ENCODE data around the gene SLC2A2. TPM values are rescaled to one million over a fixed set of nuclear protein-coding genes. Genes with fewer than 3 reads are reported as not detected.

The SLC2A2 gene
- total RNA-seq, 2 experiments from 2014 or later = not detected

GRCh38 chr3:171013822-171014748 is 12.4 kb downstream of the SLC2A2 start:
- ATAC-seq (no peak), DNase-seq (no peak)
- Mint-ChIP-seq H3K36me3 (no peaks in the 10 kb centered on the region), H3K4me3 (no peak overlapping the region), H3K27me3 (peaks cover 37% of the 10 kb centered on the region), H3K27ac (no peak overlapping the region), H3K9me3 (ENCODE audit: low read depth) (no peaks in the 10 kb centered on the region), H3K4me1 (no peaks in the 10 kb centered on the region)
- CTCF ChIA-PET = no interaction called here

- no peak for ATAC-seq
- no peak overlapping the region for H3K27ac Mint-ChIP-seq
- H3K4me1 Mint-ChIP-seq = no peaks in the 10 kb centered on the region
- H3K9me3 Mint-ChIP-seq (ENCODE audit: low read depth) = no peaks in the 10 kb centered on the region
- H3K36me3 Mint-ChIP-seq = no peaks in the 10 kb centered on the region
- CTCF ChIA-PET = no interaction called here
- H3K27me3 Mint-ChIP-seq = peaks cover 23% of the 10 kb centered on the region
- DNase-seq = no peak
- H3K4me3 Mint-ChIP-seq = no peak overlapping the region
Measured at GRCh38 chr3:171011873-171012336, 14.6 kb downstream of the SLC2A2 start.

GRCh38 chr3:171011109-171011872 is 15.2 kb downstream of the SLC2A2 start:
- ATAC-seq = no peak
- no peaks in the 10 kb centered on the region for H3K9me3 Mint-ChIP-seq (ENCODE audit: low read depth)

GRCh38 chr3:171007316-171007715 is 19.2 kb downstream of the SLC2A2 start:
- peaks cover 13% of the 10 kb centered on the region for H3K27me3 Mint-ChIP-seq
- H3K4me3 Mint-ChIP-seq = no peak overlapping the region
- no peaks in the 10 kb centered on the region for H3K36me3 Mint-ChIP-seq
- ATAC-seq (no peak), DNase-seq (no peak)
- CTCF ChIA-PET = no interaction called here
- H3K27ac Mint-ChIP-seq = no peak overlapping the region
- no peaks in the 10 kb centered on the region for H3K9me3 Mint-ChIP-seq (ENCODE audit: low read depth)
- no peaks in the 10 kb centered on the region for H3K4me1 Mint-ChIP-seq

More at GRCh38 chr3:171011109-171011872, 15.2 kb downstream of the SLC2A2 start:
- DNase-seq = no peak
- H3K27ac Mint-ChIP-seq = no peak overlapping the region
- peaks cover 23% of the 10 kb centered on the region for H3K27me3 Mint-ChIP-seq
- no peaks in the 10 kb centered on the region for H3K36me3 Mint-ChIP-seq
- no peak overlapping the region for H3K4me3 Mint-ChIP-seq
- no peaks in the 10 kb centered on the region for H3K4me1 Mint-ChIP-seq
- CTCF ChIA-PET = no interaction called here

GRCh38 chr3:171005648-171006047 is 20.9 kb downstream of the SLC2A2 start:
- CTCF ChIA-PET = no interaction called here
- Mint-ChIP-seq H3K27ac (no peak overlapping the region), H3K27me3 (peaks cover 4% of the 10 kb centered on the region), H3K36me3 (no peaks in the 10 kb centered on the region), H3K4me3 (no peak overlapping the region), H3K9me3 (ENCODE audit: low read depth) (no peaks in the 10 kb centered on the region), H3K4me1 (no peaks in the 10 kb centered on the region)
- DNase-seq (no peak), ATAC-seq (no peak)

- CTCF ChIA-PET = no interaction called here
- no peaks in the 10 kb centered on the region for H3K27me3 Mint-ChIP-seq
- H3K4me3 Mint-ChIP-seq = no peak overlapping the region
- no peaks in the 10 kb centered on the region for H3K36me3 Mint-ChIP-seq
- H3K9me3 Mint-ChIP-seq (ENCODE audit: low read depth) = no peaks in the 10 kb centered on the region
- no peaks in the 10 kb centered on the region for H3K4me1 Mint-ChIP-seq
- ATAC-seq (no peak), DNase-seq (no peak)
- no peak overlapping the region for H3K27ac Mint-ChIP-seq
Measured at GRCh38 chr3:171001957-171002694, 24.4 kb downstream of the SLC2A2 start.

GRCh38 chr3:171001250-171001893 is 25.1 kb downstream of the SLC2A2 start:
- ATAC-seq (no peak), DNase-seq (no peak)
- no peak overlapping the region for H3K4me3 Mint-ChIP-seq
- no peaks in the 10 kb centered on the region for H3K4me1 Mint-ChIP-seq
- H3K36me3 Mint-ChIP-seq = no peaks in the 10 kb centered on the region
- H3K27me3 Mint-ChIP-seq = no peaks in the 10 kb centered on the region
- no peaks in the 10 kb centered on the region for H3K9me3 Mint-ChIP-seq (ENCODE audit: low read depth)
- CTCF ChIA-PET = no interaction called here
- no peak overlapping the region for H3K27ac Mint-ChIP-seq

- CTCF ChIA-PET = no interaction called here
- Mint-ChIP-seq H3K27me3 (no peaks in the 10 kb centered on the region), H3K9me3 (ENCODE audit: low read depth) (no peaks in the 10 kb centered on the region), H3K4me1 (no peaks in the 10 kb centered on the region), H3K4me3 (no peak overlapping the region), H3K36me3 (no peaks in the 10 kb centered on the region), H3K27ac (no peak overlapping the region)
- DNase-seq (no peak), ATAC-seq (no peak)
Measured at GRCh38 chr3:171000281-171000680, 26.2 kb downstream of the SLC2A2 start.

- no peak for DNase-seq
- ATAC-seq = no peak
- Mint-ChIP-seq H3K4me3 (no peak overlapping the region), H3K27me3 (no peaks in the 10 kb centered on the region), H3K36me3 (no peaks in the 10 kb centered on the region), H3K4me1 (no peaks in the 10 kb centered on the region), H3K9me3 (ENCODE audit: low read depth) (no peaks in the 10 kb centered on the region), H3K27ac (no peak overlapping the region)
- CTCF ChIA-PET = no interaction called here
Measured at GRCh38 chr3:170999737-171000242, 26.7 kb downstream of the SLC2A2 start.

- no peak overlapping the region for H3K27ac Mint-ChIP-seq
- no peaks in the 10 kb centered on the region for H3K9me3 Mint-ChIP-seq (ENCODE audit: low read depth)
- no peaks in the 10 kb centered on the region for H3K27me3 Mint-ChIP-seq
- no peaks in the 10 kb centered on the region for H3K4me1 Mint-ChIP-seq
- no peak for ATAC-seq
- no peak overlapping the region for H3K4me3 Mint-ChIP-seq
- CTCF ChIA-PET = no interaction called here
- H3K36me3 Mint-ChIP-seq = no peaks in the 10 kb centered on the region
- DNase-seq = no peak
Measured at GRCh38 chr3:170997961-170998913, 28.3 kb downstream of the SLC2A2 start.

GRCh38 chr3:170992854-170993253 is 33.7 kb downstream of the SLC2A2 start:
- peaks cover 20% of the 10 kb centered on the region for H3K27me3 Mint-ChIP-seq
- no peak overlapping the region for H3K4me3 Mint-ChIP-seq
- H3K4me1 Mint-ChIP-seq = no peaks in the 10 kb centered on the region
- H3K36me3 Mint-ChIP-seq = no peaks in the 10 kb centered on the region
- H3K9me3 Mint-ChIP-seq (ENCODE audit: low read depth) = no peaks in the 10 kb centered on the region
- ATAC-seq (no peak), DNase-seq (no peak)
- CTCF ChIA-PET = no interaction called here
- H3K27ac Mint-ChIP-seq = no peak overlapping the region

GRCh38 chr3:170991664-170992063 is 34.9 kb downstream of the SLC2A2 start:
- peaks cover 24% of the 10 kb centered on the region for H3K27me3 Mint-ChIP-seq
- no peaks in the 10 kb centered on the region for H3K4me1 Mint-ChIP-seq
- no peaks in the 10 kb centered on the region for H3K36me3 Mint-ChIP-seq
- CTCF ChIA-PET = no interaction called here
- no peak overlapping the region for H3K4me3 Mint-ChIP-seq
- H3K9me3 Mint-ChIP-seq (ENCODE audit: low read depth) = no peaks in the 10 kb centered on the region
- ATAC-seq (no peak), DNase-seq (no peak)
- H3K27ac Mint-ChIP-seq = no peak overlapping the region
